NCI-H774 (cell line): ENCODE data around the gene RBM15.

Experiments
- DNase-seq: peaks from one replicate; lab custom pipeline; 2025; lab: John Stamatoyannopoulos, UW

The RBM15 gene

GRCh38 chr1:110338886-110339406 lies at the start of gene RBM15:
Gene RBM15 (plus strand): TSS chr1:110339377. CDS start chr1:110339406, 29 bp downstream.
- peak; percentile 99 for DNase-seq

GRCh38 chr1:110291241-110292030 lies 47.7 kb upstream of the RBM15 start:
- DNase-seq, result no peak

- no peak for DNase-seq
Measured at GRCh38 chr1:110292031-110292741, 47.0 kb upstream of the RBM15 start.

GRCh38 chr1:110293601-110294104 lies 45.5 kb upstream of the RBM15 start:
- DNase-seq, result no peak

- DNase-seq, result no peak
Measured at GRCh38 chr1:110294308-110294707, 44.9 kb upstream of the RBM15 start.

GRCh38 chr1:110298991-110299390 lies 40.2 kb upstream of the RBM15 start:
- no peak for DNase-seq

DNA sequence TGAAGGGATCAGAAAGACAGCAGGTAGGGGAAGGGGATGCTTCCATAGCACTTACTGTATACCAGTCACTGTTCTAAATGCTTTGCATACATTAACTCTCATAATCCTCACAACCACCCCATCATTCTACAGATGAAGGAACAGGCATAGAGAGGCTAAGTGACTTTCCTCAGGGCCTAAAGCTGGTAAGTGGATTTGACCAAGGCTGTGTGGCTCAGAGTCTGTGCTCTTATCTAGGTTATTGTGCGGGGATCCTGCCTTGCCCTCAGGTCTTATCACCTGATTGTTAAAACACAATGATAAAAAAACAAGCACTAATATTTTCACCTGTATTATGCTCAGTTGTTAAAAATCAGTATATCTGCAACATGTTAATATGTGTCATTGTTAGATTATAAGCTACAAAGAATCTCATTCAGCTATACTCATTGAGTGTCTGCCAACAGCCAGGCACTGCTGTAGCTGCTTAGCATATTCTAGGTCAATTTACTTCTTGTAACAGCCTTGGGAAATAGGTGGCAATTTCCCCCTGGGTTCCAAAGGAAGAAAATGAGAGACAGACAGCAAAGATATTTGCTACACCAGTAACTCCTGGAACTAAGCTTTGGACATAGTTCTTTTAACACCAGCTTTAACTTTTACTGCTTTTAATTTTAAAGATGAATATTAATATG lies 38.6 kb upstream of the RBM15 start:
- DNase-seq, result no peak

GRCh38 chr1:110302836-110303235 lies 36.3 kb upstream of the RBM15 start:
- no peak for DNase-seq

- DNase-seq, result no peak
Measured at GRCh38 chr1:110305900-110306420, 33.2 kb upstream of the RBM15 start.

DNA sequence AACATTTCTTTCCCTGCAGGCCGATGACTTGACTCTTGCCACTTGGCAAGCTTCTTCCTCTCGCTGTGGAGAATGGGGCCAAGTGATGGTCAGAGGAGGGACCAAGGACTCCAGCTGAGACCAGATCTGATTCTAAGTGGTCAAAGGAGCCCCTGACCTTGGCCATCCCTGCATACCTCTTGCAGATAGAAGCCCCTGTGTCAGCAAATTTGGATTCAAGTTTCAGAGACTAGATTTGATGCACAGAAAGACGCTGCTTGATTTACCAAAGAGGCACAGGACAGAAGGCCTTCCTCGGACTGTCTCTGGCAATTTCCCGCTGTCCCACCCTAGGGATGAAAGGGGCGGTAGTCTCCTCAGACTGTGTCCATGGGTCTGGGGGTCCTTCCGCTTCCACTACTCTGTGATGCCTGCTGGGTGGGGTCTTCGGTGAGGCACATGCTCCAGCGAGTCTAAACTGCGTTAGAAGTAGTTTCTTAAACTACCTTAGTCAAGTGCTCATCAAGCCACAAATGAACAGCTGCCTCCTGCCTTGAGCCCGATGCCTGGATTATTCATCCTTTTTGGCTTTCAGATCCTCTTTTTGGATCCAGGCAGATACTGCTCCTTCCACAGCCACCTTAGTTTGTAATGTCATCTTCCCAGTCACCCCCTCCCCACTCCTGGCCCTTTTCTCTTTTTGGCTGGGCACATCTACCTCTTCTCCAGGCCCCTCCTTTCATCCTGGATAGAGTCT lies 31.8 kb upstream of the RBM15 start:
- DNase-seq, result no peak

DNA sequence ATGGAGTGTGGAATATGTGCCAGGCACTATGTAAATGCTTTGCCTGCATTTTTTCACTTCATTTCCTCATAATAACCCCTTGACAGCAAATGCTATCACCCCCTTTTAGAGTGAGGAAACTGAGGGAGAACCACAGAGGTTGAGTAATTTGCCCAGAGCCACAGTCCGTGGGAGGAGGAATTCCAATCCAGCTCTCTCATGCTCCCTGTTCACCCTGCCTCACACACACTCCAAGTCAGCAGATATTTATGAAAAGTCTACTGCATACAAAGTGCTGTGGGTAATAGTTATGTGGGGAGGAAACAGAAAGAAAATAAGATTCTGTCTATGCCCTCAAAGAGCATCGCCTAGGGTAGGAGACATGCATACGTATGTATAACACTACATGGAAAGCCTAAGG lies 30.9 kb upstream of the RBM15 start:
- no peak for DNase-seq

- DNase-seq, result no peak
Measured at GRCh38 chr1:110309139-110309538, 30.0 kb upstream of the RBM15 start.

GRCh38 chr1:110309767-110310166 lies 29.4 kb upstream of the RBM15 start:
- no peak for DNase-seq

GRCh38 chr1:110310300-110310699 lies 28.9 kb upstream of the RBM15 start:
- DNase-seq, result no peak

- DNase-seq, result peak; percentile 63
Measured at GRCh38 chr1:110312188-110313121, 26.7 kb upstream of the RBM15 start.

GRCh38 chr1:110316735-110317134 lies 22.4 kb upstream of the RBM15 start:
- no peak for DNase-seq

GRCh38 chr1:110318046-110318445 lies 21.1 kb upstream of the RBM15 start:
- DNase-seq, result no peak

GRCh38 chr1:110319332-110320167 lies 19.6 kb upstream of the RBM15 start:
- DNase-seq, result no peak

DNA sequence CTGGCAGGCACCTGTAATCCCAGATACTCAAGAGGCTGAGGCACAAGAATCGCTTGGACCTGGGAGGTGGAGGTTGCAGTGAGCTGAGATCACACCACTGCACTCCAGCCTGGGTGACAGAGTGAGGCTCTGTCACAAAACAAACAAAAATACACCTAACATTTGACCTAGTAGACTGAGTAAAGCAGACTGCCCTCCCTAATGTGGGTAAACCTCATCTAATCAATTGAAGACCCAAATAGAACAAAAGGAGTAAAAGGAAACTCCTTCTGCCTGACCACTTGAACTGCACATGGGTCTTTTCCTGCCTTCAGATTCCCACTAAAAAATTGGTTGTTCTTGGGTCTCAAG lies 19.0 kb upstream of the RBM15 start:
- DNase-seq, result no peak

DNA sequence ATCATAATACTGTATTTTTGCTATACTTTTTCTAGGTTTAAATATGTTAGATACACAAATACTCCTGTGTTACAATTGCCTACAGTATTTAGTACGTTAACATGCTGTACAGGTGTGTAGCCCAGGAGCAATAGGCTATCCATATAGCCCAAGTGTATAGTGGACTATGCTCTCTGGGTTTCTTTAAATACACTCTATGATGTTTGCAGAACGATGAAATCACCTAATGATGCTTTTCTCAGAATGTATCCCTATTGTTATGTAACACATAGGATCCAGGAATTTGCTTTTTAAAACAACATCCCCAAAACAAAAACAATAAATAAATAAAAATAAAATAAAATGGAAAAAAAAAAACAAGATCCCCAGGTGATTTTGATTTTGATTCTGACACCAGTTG lies 18.1 kb upstream of the RBM15 start:
- DNase-seq, result no peak
